ENCODE measurements around the gene CREB5.

Gene CREB5

GRCh38 chr7:28697913-28698563 is 285.7 kb downstream of the CREB5 start:
- TF ChIP-seq CTCF (IDR thresholded peaks at IDR 0.05; ENCODE audit: low read depth, low read length, missing control alignments) = no peak
- no peak for DNase-seq (ENCODE audit: low read depth)
- no peak overlapping the region for H3K4me3 ChIP-seq (ENCODE audit: low read depth, low read length)

- no peak for DNase-seq (ENCODE audit: low read depth)
- no peak overlapping the region for H3K4me3 ChIP-seq (ENCODE audit: low read depth, low read length)
- no peak for TF ChIP-seq CTCF (IDR thresholded peaks at IDR 0.05; ENCODE audit: low read depth, low read length, missing control alignments)
Observed at GRCh38 chr7:28698840-28699239, 286.5 kb downstream of the CREB5 start.

- DNase-seq (ENCODE audit: low read depth) = no peak
- TF ChIP-seq CTCF (IDR thresholded peaks at IDR 0.05; ENCODE audit: low read depth, low read length, missing control alignments) = no peak
Observed at GRCh38 chr7:28700096-28700495, 287.8 kb downstream of the CREB5 start.

GRCh38 chr7:28700790-28701203 is 288.5 kb downstream of the CREB5 start:
- TF ChIP-seq CTCF (IDR thresholded peaks at IDR 0.05; ENCODE audit: low read depth, low read length, missing control alignments) = no peak

More at GRCh38 chr7:28700096-28700495, 287.8 kb downstream of the CREB5 start:
- H3K4me3 ChIP-seq (ENCODE audit: low read depth, low read length) = no peak overlapping the region

GRCh38 chr7:28701731-28702130 is 289.4 kb downstream of the CREB5 start:
- no peak overlapping the region for H3K4me3 ChIP-seq (ENCODE audit: low read depth, low read length)
- no peak for TF ChIP-seq CTCF (IDR thresholded peaks at IDR 0.05; ENCODE audit: low read depth, low read length, missing control alignments)
- no peak for DNase-seq (ENCODE audit: low read depth)

More at GRCh38 chr7:28700790-28701203, 288.5 kb downstream of the CREB5 start:
- H3K4me3 ChIP-seq (ENCODE audit: low read depth, low read length) = no peak overlapping the region
- DNase-seq (ENCODE audit: low read depth) = no peak

- H3K4me3 ChIP-seq (ENCODE audit: low read depth, low read length) = no peak overlapping the region
- no peak for DNase-seq (ENCODE audit: low read depth)
- TF ChIP-seq CTCF (IDR thresholded peaks at IDR 0.05; ENCODE audit: low read depth, low read length, missing control alignments) = no peak
Observed at GRCh38 chr7:28702171-28702570, 289.9 kb downstream of the CREB5 start.
